GM12878 (cell line): ENCODE measurements around the gene THAP4. TPM values are rescaled to one million over a fixed set of nuclear protein-coding genes. Genes with fewer than 3 reads are reported as not detected.

Experiments used
- ATAC-seq: fragments of 200-7000 bp; cut with Tn5 transposase; 3 replicates; pipeline ENCODE4 v1.9.1; 2020; ENCODE audit warnings: mild to moderate bottlenecking, moderate library complexity
- BruUV-seq: library from RNA; stranded (reverse); fragments of 400-500 nt; replicated peaks from 2 replicates; lab custom pipeline; 2021; lab: Mats Ljungman, UMichigan
- CTCF ChIA-PET: fragments of 300-600 bp; sonication (Branson Sonifier 250); formaldehyde crosslinking; extraction: SDS; loops from one replicate; lab custom pipeline; 2021; ENCODE audit warnings: inconsistent platforms; lab: Yijun Ruan, JAX
- POLR2A ChIA-PET: fragments of 350-600 bp; formaldehyde crosslinking; extraction: SDS; loops from one replicate; lab custom pipeline; 2021; ENCODE audit warnings: inconsistent platforms; lab: Charles Lee
- RAD21 ChIA-PET: fragments of 300-600 bp; sonication (Branson Sonifier 250); formaldehyde crosslinking; loops from one replicate; lab custom pipeline; 2023; ENCODE audit warnings: antibody characterized with exemption; ENCODE audit not compliant: unreplicated experiment; lab: Charles Lee
- SMC1A ChIA-PET: fragments of 300-600 bp; sonication (Branson Sonifier 250); formaldehyde crosslinking; loops from one replicate; lab custom pipeline; 2023; ENCODE audit not compliant: unreplicated experiment, uncharacterized antibody; lab: Charles Lee
- DNase-seq: peaks from one replicate; pipeline ENCODE4 v3.0.0-alpha.2; 2011; ENCODE audit warnings: low read depth, low spot score
- FAIRE-seq: peaks from 3 replicates; lab custom pipeline; 2011; peaks lifted over from hg19 to GRCh38; lab: Jason Lieb, UNC
- H2AFZ ChIP-seq: 2 replicates; pipeline ENCODE4 v1.6.0; 2011; ENCODE audit warnings: low read depth, low read length, control low read depth; ENCODE audit not compliant: control insufficient read depth
- H3K27ac ChIP-seq: 2 replicates; pipeline ENCODE4 v1.5.1; 2011; ENCODE audit warnings: control low read depth; ENCODE audit not compliant: control insufficient read depth, insufficient read depth
- H3K27me3 ChIP-seq, 2 experiments: replicated peaks in 1 of 2; 2 replicates each; pipeline versions ENCODE4 v1.6.0 to v1.6.1; 2011; ENCODE audit warnings: low read length in 1 of 2; ENCODE audit not compliant: control insufficient read depth in 2 of 2, insufficient read depth in 2 of 2
- H3K36me3 ChIP-seq, 2 experiments: 2 replicates each; pipeline ENCODE4 v1.5.1; 2011; ENCODE audit warnings: low read length in 1 of 2; ENCODE audit not compliant: control insufficient read depth in 2 of 2, insufficient read depth in 2 of 2
- H3K4me1 ChIP-seq: 2 replicates; pipeline ENCODE4 v1.6.1; 2011; ENCODE audit warnings: mild to moderate bottlenecking, low read length, moderate library complexity, mixed read lengths; ENCODE audit not compliant: control insufficient read depth, insufficient read depth
- H3K4me2 ChIP-seq: 2 replicates; pipeline ENCODE4 v1.6.0; 2011; ENCODE audit warnings: control low read depth; ENCODE audit not compliant: control insufficient read depth, insufficient read depth
- H3K4me3 ChIP-seq: fragments of 200-600 bp; sonication (generic); 2 replicates; pipeline ENCODE4 v1.5.1; 2016
- H3K79me2 ChIP-seq: 2 replicates; pipeline ENCODE4 v1.6.0; 2011; ENCODE audit warnings: low read length; ENCODE audit not compliant: control insufficient read depth, insufficient read depth
- H3K9ac ChIP-seq: 2 replicates; pipeline ENCODE4 v1.8.0; 2011; ENCODE audit warnings: low read length, control low read depth, mixed read lengths; ENCODE audit not compliant: control insufficient read depth, insufficient read depth
- H3K9me3 ChIP-seq: replicated peaks from 3 replicates; pipeline ENCODE4 v1.5.1; 2011; ENCODE audit warnings: mild to moderate bottlenecking, low read length; ENCODE audit not compliant: control insufficient read depth, insufficient read depth
- H4K20me1 ChIP-seq: 2 replicates; pipeline ENCODE4 v1.6.0; 2011; ENCODE audit not compliant: control insufficient read depth, insufficient read depth
- ATF7 ChIP-seq: fragments of 450-650 bp; IDR thresholded peaks from 2 replicates; pipeline ENCODE4 v1.6.1; 2016; ENCODE audit warnings: low read depth, mild to moderate bottlenecking
- EGR1 ChIP-seq, 2 experiments: IDR thresholded peaks; 1 replicate in 1 of 2; 2 replicates in 1 of 2; pipeline ENCODE4 v1.6.1; 2011 to 2012; ENCODE audit warnings: low read depth in 2 of 2, low read length in 2 of 2, borderline replicate concordance in 1 of 2, mild to moderate bottlenecking in 1 of 2, moderate library complexity in 1 of 2
- MTA3 ChIP-seq: IDR thresholded peaks from 2 replicates; pipeline ENCODE4 v1.6.1; 2012; ENCODE audit warnings: low read length, inconsistent platforms, borderline replicate concordance
- NFXL1 ChIP-seq: fragments of 450-650 bp; IDR thresholded peaks from 2 replicates; pipeline ENCODE4 v1.6.1; 2017; ENCODE audit warnings: antibody characterized with exemption, mild to moderate bottlenecking, borderline replicate concordance
- NFYB ChIP-seq: IDR thresholded peaks from 2 replicates; pipeline ENCODE4 v1.6.1; 2011; ENCODE audit warnings: low read depth, mild to moderate bottlenecking, low read length, improper control_type of control experiment, moderate library complexity; ENCODE audit not compliant: insufficient read depth
- POLR2AphosphoS2 ChIP-seq: IDR thresholded peaks from 2 replicates; pipeline ENCODE4 v1.6.1; 2011; ENCODE audit warnings: low read depth, mild to moderate bottlenecking, low read length, improper control_type of control experiment, moderate library complexity
- SIN3A ChIP-seq: IDR thresholded peaks from 2 replicates; pipeline ENCODE4 v1.6.1; 2012; ENCODE audit warnings: low read depth, low read length, improper control_type of control experiment
- SREBF2 ChIP-seq: IDR thresholded peaks from 2 replicates; pipeline ENCODE4 v1.6.1; 2012; ENCODE audit warnings: mild to moderate bottlenecking, low read length
- SRF ChIP-seq, 2 experiments: IDR thresholded peaks; 2 replicates each; pipeline ENCODE4 v1.6.1; 2011; ENCODE audit warnings: low read depth in 2 of 2, low read length in 2 of 2, mild to moderate bottlenecking in 1 of 2, moderate library complexity in 1 of 2
- ZNF384 ChIP-seq: IDR thresholded peaks from 2 replicates; pipeline ENCODE4 v1.6.1; 2012; ENCODE audit warnings: low read depth, mild to moderate bottlenecking, low read length, improper control_type of control experiment, borderline replicate concordance
- WGBS: methylation state at CpG from one replicate; pipeline ENCODE4 v1.1.6; 2016; ENCODE audit warnings: low lambda C conversion rate; ENCODE audit not compliant: insufficient replicate concordance, insufficient coverage; ENCODE audit errors: missing lambda C conversion rate; 5-methylcytosine and 5-hydroxymethylcytosine counted together
- in situ Hi-C: fragments of 300-500 bp; cut with MboI; formaldehyde crosslinking; loops from 9 replicates; pipeline ENCODE4 v1.14.3; 2018; ENCODE audit warnings: mixed read lengths
- intact Hi-C: fragments of 100-400 bp; cut with micrococcal nuclease; formaldehyde crosslinking; loops from one replicate; pipeline ENCODE4 v1.14.2; 2022; ENCODE audit not compliant: unreplicated experiment
- polyA plus RNA-seq, 11 experiments: library from polyadenylated mRNA; depleted of rRNA in 4 of 11; unstranded in 6 of 11; stranded (reverse) in 5 of 11; fragments of >200 nt; fragmentation: Nextera tagmentation in 4 of 11; fragmentation: Illumina TruSeq in 1 of 11; extraction: Ambion mirVana in 4 of 11; extraction: Trizol in 1 of 11; gene quantifications; 1 replicate in 1 of 11; 2 replicates in 10 of 11; pipeline versions ENCODE4 v1.2.1 to v1.2.3, GENCODE V29; 2011 to 2016; ENCODE audit warnings: inconsistent platforms in 2 of 11, missing spikeins in 2 of 11, low read depth in 1 of 11
- total RNA-seq, 4 experiments: library from RNA; depleted of rRNA in 3 of 4; stranded (reverse); fragments of >200 nt in 3 of 4; fragmentation: Illumina TruSeq in 1 of 4; extraction: Trizol in 1 of 4; gene quantifications; 2 replicates each; pipeline versions ENCODE4 v1.2.1 to v1.2.3, GENCODE V29; 2013 to 2021
- TF ChIP-seq, protein P1 (sequence below): IDR thresholded peaks from 2 replicates; pipeline ENCODE4 v1.6.1; 2011; ENCODE audit warnings: borderline replicate concordance, low read depth, mild to moderate bottlenecking, moderate library complexity, low read length; ENCODE audit not compliant: insufficient read depth, poor library complexity, severe bottlenecking

The THAP4 gene
- total and polyA plus RNA-seq, 10 of the 15 experiments (the other 5 are each of a cell fraction or from before 2014, with no cell fraction given): 12.9 to 67.7 (median 44.5) TPM

- Histone ChIP-seq H2AFZ (no peak overlapping the region), H3K4me1 (no peaks in the 10 kb centered on the region), H3K79me2 (peaks cover 10% of the 10 kb centered on the region), H3K4me2 (no peak overlapping the region), H3K36me3 (peaks cover 6 to 13% of the 10 kb centered on the region in 2 experiments), H3K27ac (no peak overlapping the region), H3K4me3 (no peak overlapping the region), H3K27me3 (no peaks in the 10 kb centered on the region), H4K20me1 (no peaks in the 10 kb centered on the region; the same call in 1 of the 2 replicates), H3K9ac (no peak overlapping the region), H3K9me3 (no peaks in the 10 kb centered on the region)
- TF ChIP-seq SREBF2: no peak
- TF ChIP-seq ATF7: no peak
- TF ChIP-seq NFXL1: no peak
- TF ChIP-seq NFYB: no peak
- no peak for TF ChIP-seq ZNF384
- no peak for TF ChIP-seq POLR2AphosphoS2
- DNase-seq: no peak
- no peak for ATAC-seq
- ChIA-PET SMC1A (interaction anchor here (0.6 to 1.4 kb wide), 2 partner anchors 11 to 49 kb away, joined by 3 to 4 read pairs; no protein-coding TSS in a partner anchor), RAD21 (no interaction called here), CTCF (interaction anchor here (0.6 kb wide), 1 partner anchor 542 kb away, joined by 3 read pairs; no protein-coding TSS in a partner anchor), POLR2A (no interaction called here)
- intact Hi-C loops: no loop called here
- in situ Hi-C loops: no loop called here
- 98% methylated on average over 4 of the region's 4 CpGs for WGBS
- FAIRE-seq: no peak
- BruUV-seq: no TSS peak
Measured at GRCh38 chr2:241649404-241649803, 12.4 kb upstream of the THAP4 start.

GRCh38 chr2:241648453-241648852 is 11.5 kb upstream of the THAP4 start:
- ChIA-PET RAD21 (no interaction called here), POLR2A (interaction anchor here (0.5 to 0.6 kb wide), 3 partner anchors 10 to 394 kb away, joined by 3 to 4 read pairs (median 3); no protein-coding TSS in a partner anchor), CTCF (interaction anchor here (0.6 to 1.5 kb wide), 3 partner anchors 11 to 647 kb away, joined by 3 read pairs; no protein-coding TSS in a partner anchor), SMC1A (interaction anchor here (1.4 kb wide), 1 partner anchor 10 kb away, joined by 4 read pairs; no protein-coding TSS in a partner anchor)
- no peak for ATAC-seq
- Histone ChIP-seq H3K36me3 (peaks cover 6 to 14% of the 10 kb centered on the region in 2 experiments), H3K27ac (no peak overlapping the region), H3K9me3 (no peaks in the 10 kb centered on the region), H3K4me2 (no peak overlapping the region), H4K20me1 (no peaks in the 10 kb centered on the region; the same call in 1 of the 2 replicates), H3K79me2 (peaks cover 17% of the 10 kb centered on the region), H3K4me3 (no peak overlapping the region), H3K9ac (no peak overlapping the region), H3K4me1 (no peaks in the 10 kb centered on the region), H3K27me3 (no peaks in the 10 kb centered on the region), H2AFZ (no peak overlapping the region)
- in situ Hi-C loops: no loop called here
- DNase-seq: no peak
- no peak for FAIRE-seq
- intact Hi-C loops: no loop called here
- BruUV-seq: no TSS peak
- WGBS: 78% methylated on average over 6 of the region's 6 CpGs
- TF ChIP-seq SRF (IDR thresholded peaks at IDR 0.05; ENCODE audit: low read depth in 2 of 2, low read length in 2 of 2) (no peak), SIN3A (no peak), MTA3 (no peak), EGR1 (IDR thresholded peaks at IDR 0.05; ENCODE audit: borderline replicate concordance in 1 of 2, low read depth in 2 of 2, low read length in 2 of 2) (no peak)
- TF ChIP-seq, protein P1, sequence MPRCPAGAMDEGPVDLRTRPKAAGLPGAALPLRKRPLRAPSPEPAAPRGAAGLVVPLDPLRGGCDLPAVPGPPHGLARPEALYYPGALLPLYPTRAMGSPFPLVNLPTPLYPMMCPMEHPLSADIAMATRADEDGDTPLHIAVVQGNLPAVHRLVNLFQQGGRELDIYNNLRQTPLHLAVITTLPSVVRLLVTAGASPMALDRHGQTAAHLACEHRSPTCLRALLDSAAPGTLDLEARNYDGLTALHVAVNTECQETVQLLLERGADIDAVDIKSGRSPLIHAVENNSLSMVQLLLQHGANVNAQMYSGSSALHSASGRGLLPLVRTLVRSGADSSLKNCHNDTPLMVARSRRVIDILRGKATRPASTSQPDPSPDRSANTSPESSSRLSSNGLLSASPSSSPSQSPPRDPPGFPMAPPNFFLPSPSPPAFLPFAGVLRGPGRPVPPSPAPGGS: no peak
